ENCODE results near the gene ATP1B3. TPM values are rescaled to one million over a fixed set of nuclear protein-coding genes. Genes with fewer than 3 reads are reported as not detected.
"Not testable (repeated sequence)": the region's sequence is repeated elsewhere in the genome, so short reads cannot be mapped to it uniquely, and the experiment has no call there.

ATP1B3 gene
- total RNA-seq, 1 donor from 2014 or later: 34.7 TPM

- DNase-seq (ENCODE audit: low spot score): no peak
These were observed 25.5 kb downstream of the ATP1B3 start for GRCh38 chr3:141901914-141902313.

- DNase-seq (ENCODE audit: low spot score): no peak
These were observed 27.8 kb downstream of the ATP1B3 start for GRCh38 chr3:141904203-141904602.

- no peak for DNase-seq (ENCODE audit: low spot score)
These were observed 28.7 kb downstream of the ATP1B3 start for GRCh38 chr3:141905129-141905528.

- no peak for DNase-seq (ENCODE audit: low spot score)
These were observed 33.0 kb downstream of the ATP1B3 start for GRCh38 chr3:141909408-141909807.

GRCh38 chr3:141909986-141910385 lies 33.5 kb downstream of the ATP1B3 start:
- not testable (repeated sequence) for DNase-seq (ENCODE audit: low spot score)

- peak; percentile 43 for DNase-seq (ENCODE audit: low spot score)
These were observed 36.8 kb downstream of the ATP1B3 start for GRCh38 chr3:141913150-141913811.

GRCh38 chr3:141914311-141914710 lies 37.9 kb downstream of the ATP1B3 start:
- no peak for DNase-seq (ENCODE audit: low spot score)

GRCh38 chr3:141915016-141915415 lies 38.6 kb downstream of the ATP1B3 start:
- no peak for DNase-seq (ENCODE audit: low spot score)

GRCh38 chr3:141915766-141916165 lies 39.3 kb downstream of the ATP1B3 start:
- no peak for DNase-seq (ENCODE audit: low spot score)

GRCh38 chr3:141920701-141921100 lies 44.3 kb downstream of the ATP1B3 start:
- peak; percentile 20 for DNase-seq (ENCODE audit: low spot score)

GRCh38 chr3:141921316-141921715 lies 44.9 kb downstream of the ATP1B3 start:
- DNase-seq (ENCODE audit: low spot score): no peak

- not testable (repeated sequence) for DNase-seq (ENCODE audit: low spot score)
These were observed 49.2 kb downstream of the ATP1B3 start for GRCh38 chr3:141925677-141926076.

- no peak for DNase-seq (ENCODE audit: low spot score)
These were observed 50.5 kb downstream of the ATP1B3 start for GRCh38 chr3:141926929-141927328.

GRCh38 chr3:141928631-141929270 lies 52.3 kb downstream of the ATP1B3 start:
- DNase-seq (ENCODE audit: low spot score): no peak

GRCh38 chr3:141929341-141929995 lies 53.0 kb downstream of the ATP1B3 start:
- no peak for DNase-seq (ENCODE audit: low spot score)

GRCh38 chr3:141930801-141931200 lies 54.4 kb downstream of the ATP1B3 start:
- no peak for DNase-seq (ENCODE audit: low spot score)

GRCh38 chr3:141933421-141934300 lies 57.2 kb downstream of the ATP1B3 start:
- no peak for DNase-seq (ENCODE audit: low spot score)

GRCh38 chr3:141934354-141934753 lies 57.9 kb downstream of the ATP1B3 start:
- DNase-seq (ENCODE audit: low spot score): no peak

GRCh38 chr3:141938011-141938500 lies 61.6 kb downstream of the ATP1B3 start:
- no peak for DNase-seq (ENCODE audit: low spot score)

- no peak for DNase-seq (ENCODE audit: low spot score)
These were observed 63.3 kb downstream of the ATP1B3 start for GRCh38 chr3:141939759-141940158.

- peak; percentile 70 for DNase-seq (ENCODE audit: low spot score)
These were observed 63.8 kb downstream of the ATP1B3 start for GRCh38 chr3:141940194-141940776.
